ENCODE results near the gene TNFAIP8L2.

- TF ChIP-seq CTCF (IDR thresholded peaks at IDR 0.05) = no peak
- no peak for TF ChIP-seq POLR2A (IDR thresholded peaks at IDR 0.05)
Observed at GRCh38 chr1:151145304-151146071, 11.0 kb upstream of the TNFAIP8L2 start.

Data from stomach (tissue), 4 donors.